Hematopoietic multipotent progenitor cell (in vitro differentiated cells): ENCODE measurements around the gene STPG3. TPM values are rescaled to one million over a fixed set of nuclear protein-coding genes. Genes with fewer than 3 reads are reported as not detected.
"Not testable (repeated sequence)": the region's sequence is repeated elsewhere in the genome, so short reads cannot be mapped to it uniquely, and the experiment has no call there.

Experiments
- DNase-seq, 3 donors: peaks; one replicate each; pipeline ENCODE4 v3.0.0-alpha.2; 2011 to 2015; ENCODE audit warnings: low read depth in 2 of 3, low spot score in 2 of 3
- total RNA-seq: library from RNA; depleted of rRNA; stranded (reverse); fragments of >200 nt; gene quantifications from one replicate; pipeline ENCODE4 v1.2.3, GENCODE V29; 2012

The STPG3 gene
- total RNA-seq, 1 donor = 0.54 TPM

- DNase-seq = no peak
Measured at GRCh38 chr9:137232510-137232909, 18.6 kb upstream of the STPG3 start.

- DNase-seq = no peak
Measured at GRCh38 chr9:137233143-137233980, 17.7 kb upstream of the STPG3 start.

- DNase-seq = no peak
Measured at GRCh38 chr9:137234055-137234697, 16.9 kb upstream of the STPG3 start.

GRCh38 chr9:137234758-137235423 is 16.2 kb upstream of the STPG3 start:
- no peak for DNase-seq

- DNase-seq = no peak
Measured at GRCh38 chr9:137235424-137236237, 15.5 kb upstream of the STPG3 start.

GRCh38 chr9:137236238-137236935 is 14.7 kb upstream of the STPG3 start:
- DNase-seq = peak; percentile 82 to 94 (median 91)

GRCh38 chr9:137236936-137237421 is 14.1 kb upstream of the STPG3 start:
- no peak for DNase-seq

GRCh38 chr9:137237759-137238726 is 13.0 kb upstream of the STPG3 start:
- no peak for DNase-seq

- DNase-seq = not testable (repeated sequence)
Measured at GRCh38 chr9:137239541-137240200, 11.4 kb upstream of the STPG3 start.

- DNase-seq = peak; percentile 50 to 85 (median 83)
Measured at GRCh38 chr9:137240318-137240840, 10.7 kb upstream of the STPG3 start.

- DNase-seq = peak; percentile 99 to 100 (median 100)
Measured at GRCh38 chr9:137240841-137241489, 10.1 kb upstream of the STPG3 start, which contains the start of gene TUBB4B. Gene TUBB4B (plus strand): TSS chr9:137241287. CDS start chr9:137241361, 74 bp downstream.

- peak in 2 of 3 donors; percentile 46 to 63 for DNase-seq
Measured at GRCh38 chr9:137241490-137242268, 9.4 kb upstream of the STPG3 start.

GRCh38 chr9:137242269-137243203 is 8.6 kb upstream of the STPG3 start:
- DNase-seq = no peak

- DNase-seq = not testable (repeated sequence)
Measured at GRCh38 chr9:137243266-137243625, 7.8 kb upstream of the STPG3 start.
